Skin epidermis (tissue), 12 donors: ENCODE measurements around the gene CFAP300.
A peak's percentile ranks its signal among the peaks of the same experiment; 100 is the strongest.

ENCODE experiments used
- H3K27ac ChIP-seq, 21 experiments: fragments of 200-600 bp; sonication (generic) in 11 of 21; one replicate each; pipeline ENCODE4 v1.5.0; 2020; ENCODE audit warnings: mild to moderate bottlenecking in 3 of 21, inconsistent platforms in 2 of 21, moderate library complexity in 2 of 21
- H3K4me3 ChIP-seq, 7 experiments: fragments of 200-600 bp; sonication (generic) in 2 of 7; one replicate each; pipeline ENCODE4 v1.5.0; 2020; ENCODE audit warnings: inconsistent platforms in 2 of 7, mild to moderate bottlenecking in 2 of 7, moderate library complexity in 1 of 7

CFAP300 gene

DNA sequence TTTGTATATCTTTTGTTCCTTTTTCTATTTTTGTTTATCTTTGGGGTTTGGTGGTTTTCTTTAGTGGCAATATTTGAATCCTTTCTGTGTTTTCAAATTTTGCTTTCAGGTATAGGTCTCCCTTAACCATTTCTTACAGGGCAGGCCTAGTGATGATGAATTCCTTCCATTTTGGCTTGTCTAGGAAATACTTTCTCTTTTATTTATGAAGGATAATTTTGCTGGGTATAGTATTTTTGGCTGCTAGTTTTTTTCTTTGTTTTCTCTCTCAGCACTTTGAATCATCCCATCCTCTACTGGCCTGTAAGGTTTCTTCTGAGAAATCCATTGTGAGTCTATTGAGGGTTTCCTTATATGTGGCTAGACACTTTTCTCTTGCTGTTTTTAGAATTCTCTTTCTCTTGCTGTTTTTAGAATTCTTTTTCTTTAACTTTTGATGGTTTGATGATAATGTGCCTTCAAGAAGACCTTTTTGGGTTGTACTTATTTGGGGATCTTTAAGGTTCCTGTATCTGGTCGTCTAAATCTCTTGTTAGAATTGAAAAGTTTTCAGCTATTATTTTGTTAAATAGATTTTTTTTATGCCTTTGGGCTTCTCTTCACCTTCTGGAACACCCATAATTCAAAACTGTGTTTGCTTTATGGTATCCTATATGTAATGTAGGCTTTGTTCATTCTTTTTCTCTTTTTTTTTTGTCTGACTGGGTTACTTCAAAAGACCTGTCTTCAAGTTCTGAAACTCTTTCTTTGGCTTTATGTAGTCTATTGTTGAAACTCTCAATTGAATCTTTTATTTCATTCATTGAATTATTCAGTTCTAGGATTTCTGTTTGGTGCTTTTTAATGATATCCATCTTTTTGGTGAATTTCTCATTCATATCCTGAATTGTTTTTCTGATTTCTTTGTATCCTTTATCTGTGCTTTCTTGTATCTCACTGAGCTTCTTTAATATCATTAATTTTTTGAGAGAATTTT lies 24.5 kb downstream of the CFAP300 start:
- no peak overlapping the region for H3K27ac ChIP-seq
- no peak overlapping the region for H3K4me3 ChIP-seq

- no peak overlapping the region for H3K27ac ChIP-seq
- no peak overlapping the region for H3K4me3 ChIP-seq
These were observed 26.0 kb downstream of the CFAP300 start for GRCh38 chr11:102073253-102073652.

DNA sequence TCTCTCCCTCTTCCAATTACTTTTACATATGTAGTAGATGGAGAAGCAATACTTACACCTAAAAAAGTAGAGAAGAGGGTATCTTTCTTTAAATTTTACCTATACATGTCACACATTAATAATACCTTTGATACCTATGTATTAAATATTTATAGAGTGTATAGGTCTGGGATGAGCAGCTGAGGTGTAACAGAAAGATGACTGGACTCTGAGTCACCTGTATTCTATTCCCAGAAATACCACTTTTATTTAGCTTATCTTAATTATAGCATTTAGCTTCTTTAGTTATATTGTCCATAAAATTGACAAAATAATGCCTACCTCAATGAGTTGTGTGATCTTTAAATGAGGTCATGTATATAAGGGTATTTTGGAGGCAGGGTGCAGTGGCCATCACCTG lies 32.4 kb downstream of the CFAP300 start:
- Histone ChIP-seq H3K27ac (no peak overlapping the region), H3K4me3 (no peak overlapping the region)

DNA sequence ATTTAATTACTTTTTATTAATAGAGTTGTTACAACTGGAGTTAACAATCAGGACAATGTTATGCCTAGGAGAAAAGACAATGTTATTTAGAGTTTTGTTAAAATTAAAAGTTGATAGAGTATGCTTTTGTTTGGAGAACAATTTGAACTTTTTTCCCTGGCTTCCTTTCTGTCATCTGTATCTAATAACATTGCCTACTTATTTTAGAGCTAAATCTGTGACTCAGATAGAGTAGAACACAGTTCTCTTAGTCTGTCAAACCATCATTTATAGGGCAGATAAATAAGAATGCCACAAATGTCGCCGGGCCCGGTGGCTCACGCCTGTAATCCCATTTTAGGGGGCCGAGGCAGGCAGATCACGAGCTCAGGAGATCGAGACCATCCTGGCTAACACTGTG lies 34.1 kb downstream of the CFAP300 start:
- Histone ChIP-seq H3K27ac (no peak overlapping the region), H3K4me3 (no peak overlapping the region)

GRCh38 chr11:102085864-102086551 lies 38.8 kb downstream of the CFAP300 start:
- no peak overlapping the region for H3K4me3 ChIP-seq

DNA sequence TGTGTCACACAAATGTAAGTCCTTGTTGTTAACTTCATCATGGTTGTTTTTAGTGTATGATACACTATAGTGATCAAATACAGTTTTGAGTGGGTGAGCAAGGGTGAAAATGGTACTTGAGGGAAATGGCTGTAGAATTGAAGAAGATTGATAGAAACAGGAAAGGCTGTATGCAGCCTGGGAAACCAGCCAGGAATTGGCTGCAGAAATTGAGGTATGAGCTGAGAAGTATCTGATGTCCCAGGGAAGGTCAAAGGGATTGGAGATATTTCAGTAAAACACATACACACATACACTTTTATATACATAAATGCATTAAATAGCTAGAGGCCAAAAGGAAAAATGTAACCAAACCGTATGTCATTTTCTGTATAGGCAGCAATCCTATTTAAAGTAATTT lies 49.9 kb downstream of the CFAP300 start:
- Histone ChIP-seq H3K4me3 (no peak overlapping the region), H3K27ac (no peak overlapping the region)

More at GRCh38 chr11:102085864-102086551, 38.8 kb downstream of the CFAP300 start:
- no peak overlapping the region for H3K27ac ChIP-seq

DNA sequence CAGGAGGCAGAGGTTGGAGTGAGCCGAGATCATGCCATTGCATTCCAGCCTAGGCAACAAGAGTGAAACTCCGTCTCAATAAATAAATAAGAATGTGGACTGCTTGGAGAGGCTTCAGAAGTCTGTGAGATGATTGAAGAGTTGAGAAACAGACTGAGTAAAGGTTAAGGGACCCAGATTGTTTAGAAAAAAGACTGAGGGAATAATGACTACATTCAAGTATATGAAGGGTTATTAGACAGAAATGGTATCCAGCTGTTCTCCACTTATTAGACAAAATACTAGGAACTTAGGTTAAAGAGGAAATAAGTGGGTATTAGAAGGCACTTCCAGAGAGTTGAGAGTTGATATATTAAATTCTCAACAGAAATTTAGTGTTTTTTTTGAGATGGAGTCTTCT lies 52.5 kb downstream of the CFAP300 start:
- H3K27ac ChIP-seq: no peak overlapping the region
- H3K4me3 ChIP-seq: no peak overlapping the region

GRCh38 chr11:102108734-102109440 lies 61.6 kb downstream of the CFAP300 start:
- peak overlapping the region in 8 of 21 experiments; percentile 94 to 99 (median 98) for H3K27ac ChIP-seq
- peak overlapping the region in 1 of 7 experiments; percentile 75 for H3K4me3 ChIP-seq

- Histone ChIP-seq H3K27ac (peak within 1 kb of the TSS; percentile 91 to 99 (median 97)), H3K4me3 (peak within 1 kb of the TSS; percentile 65 to 91 (median 75))
These were observed 62.9 kb downstream of the CFAP300 start, which contains the start of gene YAP1 for GRCh38 chr11:102109896-102110760. Gene YAP1, plus strand, starts transcription at chr11:102110447. Its CDS starts 402 bp downstream, at chr11:102110849.

GRCh38 chr11:102110761-102111010 lies 63.4 kb downstream of the CFAP300 start:
- H3K27ac ChIP-seq: peak overlapping the region; percentile 91 to 99 (median 97)
- peak overlapping the region; percentile 65 to 91 (median 75) for H3K4me3 ChIP-seq

- H3K4me3 ChIP-seq: peak overlapping the region; percentile 65 to 91 (median 75)
- H3K27ac ChIP-seq: peak overlapping the region; percentile 91 to 99 (median 97)
These were observed 64.0 kb downstream of the CFAP300 start for GRCh38 chr11:102111011-102111786.

DNA sequence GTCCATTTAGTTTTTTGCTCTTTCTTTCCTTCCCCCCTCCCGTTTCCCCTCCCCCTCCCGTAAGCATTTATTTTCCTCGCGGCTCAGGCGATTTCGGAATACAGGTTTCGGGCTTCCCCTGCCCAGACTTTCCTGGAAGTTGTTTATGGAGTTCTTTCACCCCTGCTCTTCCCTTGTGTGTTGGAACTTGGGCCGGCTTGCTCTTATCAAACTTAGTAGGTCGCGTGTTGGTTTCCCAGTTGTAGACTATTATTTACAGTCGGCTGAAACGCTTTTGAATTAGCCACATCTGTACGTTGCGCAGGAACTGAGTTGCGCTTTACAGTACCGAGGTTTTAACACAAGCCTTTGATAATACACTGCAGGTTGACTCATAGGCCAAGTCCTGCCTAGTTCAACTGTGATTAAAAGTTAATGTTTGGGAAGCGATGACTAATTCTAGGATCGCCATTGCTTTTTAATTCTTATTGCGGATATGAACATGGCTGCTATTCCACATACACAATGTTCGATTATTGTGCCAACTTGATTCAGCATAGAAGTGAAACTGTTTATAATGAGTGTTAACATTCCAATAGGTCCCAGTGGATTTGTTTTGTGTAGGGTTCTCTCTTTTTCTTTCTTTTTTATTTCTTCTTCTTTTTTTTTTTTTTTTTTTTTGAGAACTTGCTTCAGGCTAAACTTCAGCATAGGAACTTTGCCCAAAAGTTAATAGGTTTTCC lies 64.7 kb downstream of the CFAP300 start:
- Histone ChIP-seq H3K4me3 (peak overlapping the region; percentile 65 to 91 (median 75)), H3K27ac (peak overlapping the region; percentile 91 to 99 (median 97))

DNA sequence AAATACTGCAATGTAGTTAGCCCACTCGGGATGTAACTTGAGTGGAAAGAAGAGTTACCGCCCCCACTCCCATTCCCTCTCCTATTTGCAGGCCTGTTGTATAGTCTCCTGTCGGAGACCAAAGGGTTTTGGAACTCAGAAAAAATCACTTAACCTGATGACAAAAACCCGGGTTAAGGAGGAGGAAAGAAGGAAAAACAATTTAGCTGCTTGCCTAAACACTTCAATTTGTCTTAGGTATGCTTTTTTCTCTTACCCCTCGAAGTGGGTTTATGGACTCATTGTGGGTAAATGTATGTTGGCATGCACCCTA lies 65.2 kb downstream of the CFAP300 start:
- Histone ChIP-seq H3K27ac (peak overlapping the region in 19 of 21 experiments; percentile 93 to 99 (median 97)), H3K4me3 (peak overlapping the region; percentile 65 to 91 (median 75))

- H3K4me3 ChIP-seq: no peak overlapping the region
- H3K27ac ChIP-seq: peak overlapping the region in 2 of 21 experiments; percentile 94 to 97
These were observed 66.8 kb downstream of the CFAP300 start for GRCh38 chr11:102114032-102114431.

DNA sequence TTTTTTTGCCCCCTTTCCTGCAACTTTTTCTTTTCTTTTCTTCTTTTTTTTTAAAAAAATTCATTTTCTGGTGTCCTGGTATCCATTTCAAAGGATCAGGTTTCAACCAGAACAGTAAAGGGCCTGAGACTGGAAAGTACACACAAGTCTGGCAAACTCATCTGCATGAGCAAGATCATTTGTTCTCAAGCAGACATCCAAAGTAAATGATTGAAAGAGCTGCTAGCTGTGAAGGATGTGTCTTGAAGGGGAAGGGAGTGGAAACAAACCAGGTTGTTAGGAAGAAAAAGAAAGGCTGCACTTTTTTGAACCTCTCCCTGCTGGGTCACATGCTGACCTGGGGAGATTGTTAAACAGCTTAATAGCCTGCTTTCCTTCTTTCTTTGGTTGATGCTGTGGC lies 68.3 kb downstream of the CFAP300 start:
- Histone ChIP-seq H3K4me3 (no peak overlapping the region), H3K27ac (peak overlapping the region in 1 of 21 experiments; percentile 54)

DNA sequence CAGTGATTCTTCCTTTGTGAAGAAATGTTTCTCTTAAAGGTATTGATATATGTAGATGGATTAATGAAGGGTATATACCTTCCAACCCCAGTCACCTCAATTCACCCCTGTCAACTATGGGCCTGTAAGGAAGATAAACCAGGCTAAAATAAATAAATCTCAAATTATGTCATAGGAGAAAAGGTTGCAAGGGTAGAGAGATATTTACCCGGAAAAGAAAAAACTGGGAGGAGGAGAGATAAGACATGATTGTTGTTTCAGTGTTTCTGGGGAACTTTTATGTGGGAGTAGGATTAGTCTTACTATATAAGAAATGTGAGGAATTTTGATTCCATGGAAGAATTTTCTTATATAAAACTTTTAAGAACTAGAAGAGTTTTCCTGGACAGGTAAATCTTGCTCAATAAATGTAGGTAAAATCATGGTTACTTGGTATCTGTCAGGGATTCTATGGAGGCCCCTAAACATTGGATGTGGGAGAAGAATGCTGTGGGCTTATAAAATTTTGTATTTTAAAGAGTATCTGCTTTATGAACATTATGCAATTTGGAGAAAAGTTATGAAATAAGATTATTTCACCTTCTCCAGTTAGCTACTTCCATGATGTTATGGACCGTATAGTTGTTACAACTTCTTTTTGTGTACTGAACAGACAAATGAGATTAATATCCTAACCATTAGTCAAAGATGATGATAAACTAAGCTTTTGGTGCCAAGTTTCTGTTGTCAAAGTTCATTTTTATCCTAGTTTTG lies 69.4 kb downstream of the CFAP300 start:
- H3K27ac ChIP-seq: no peak overlapping the region
- no peak overlapping the region for H3K4me3 ChIP-seq

- H3K27ac ChIP-seq: peak overlapping the region in 1 of 21 experiments; percentile 14
- H3K4me3 ChIP-seq: no peak overlapping the region
These were observed 70.4 kb downstream of the CFAP300 start for GRCh38 chr11:102117472-102118113.
